Smooth muscle cell (in vitro differentiated cells): ENCODE measurements around the gene KCNQ2. TPM values are rescaled to one million over a fixed set of nuclear protein-coding genes. Genes with fewer than 3 reads are reported as not detected.

Experiments
- DNase-seq: peaks from one replicate; lab custom pipeline; 2025; ENCODE audit not compliant: unreplicated experiment; lab: John Stamatoyannopoulos, UW
- H2AFZ ChIP-seq: fragments of 200-600 bp; sonication (generic); 2 replicates; pipeline ENCODE4 v1.6.0; 2016; ENCODE audit warnings: antibody characterized with exemption, low read depth, mild to moderate bottlenecking
- H3F3A ChIP-seq: fragments of 200-600 bp; sonication (generic); 2 replicates; pipeline ENCODE4 v1.6.0; 2017; ENCODE audit warnings: antibody characterized with exemption, low read depth
- H3K27ac ChIP-seq: fragments of 200-600 bp; sonication (generic); 2 replicates; pipeline ENCODE4 v1.5.1; 2016; ENCODE audit warnings: low read depth, mild to moderate bottlenecking
- H3K27me3 ChIP-seq: fragments of 200-600 bp; sonication (generic); 2 replicates; pipeline ENCODE4 v1.6.1; 2016; ENCODE audit warnings: low read depth, mild to moderate bottlenecking
- H3K36me3 ChIP-seq: fragments of 200-600 bp; sonication (generic); 2 replicates; pipeline ENCODE4 v1.5.1; 2016; ENCODE audit warnings: low read depth
- H3K4me1 ChIP-seq: fragments of 200-600 bp; sonication (generic); 2 replicates; pipeline ENCODE4 v1.5.1; 2016; ENCODE audit warnings: low read depth
- H3K4me2 ChIP-seq: fragments of 200-600 bp; sonication (generic); 2 replicates; pipeline ENCODE4 v1.6.0; 2016; ENCODE audit warnings: mild to moderate bottlenecking
- H3K4me3 ChIP-seq: fragments of 200-600 bp; sonication (generic); 2 replicates; pipeline ENCODE4 v1.5.1; 2016; ENCODE audit warnings: mild to moderate bottlenecking
- H3K79me2 ChIP-seq: fragments of 200-600 bp; sonication (generic); 2 replicates; pipeline ENCODE4 v1.6.0; 2016; ENCODE audit warnings: low read depth, mild to moderate bottlenecking
- H3K9ac ChIP-seq: fragments of 200-600 bp; sonication (generic); 2 replicates; pipeline ENCODE4 v1.6.0; 2016; ENCODE audit warnings: low read depth
- H3K9me3 ChIP-seq: fragments of 200-600 bp; sonication (generic); replicated peaks from 2 replicates; pipeline ENCODE4 v1.5.1; 2016; ENCODE audit warnings: low read depth
- H4K20me1 ChIP-seq: fragments of 200-600 bp; sonication (generic); 2 replicates; pipeline ENCODE4 v1.6.0; 2016; ENCODE audit warnings: low read depth
- WGBS: methylation state at CpG from one replicate; pipeline ENCODE4 v1.1.7; 2016; ENCODE audit warnings: low lambda C conversion rate; 5-methylcytosine and 5-hydroxymethylcytosine counted together
- polyA plus RNA-seq: library from polyadenylated mRNA; unstranded; fragments of >200 nt; fragmentation: Nextera tagmentation; extraction: Ambion mirVana; gene quantifications from 2 replicates; pipeline ENCODE4 v1.2.1, GENCODE V29; 2016
- total RNA-seq: library from RNA; depleted of rRNA; stranded (reverse); fragments of >200 nt; gene quantifications from 2 replicates; pipeline ENCODE4 v1.2.3, GENCODE V29; 2014
- TF ChIP-seq, protein P1 (sequence below): fragments of 200-600 bp; sonication (generic); IDR thresholded peaks from 2 replicates; pipeline ENCODE4 v1.5.1; 2017; ENCODE audit warnings: borderline replicate concordance, mild to moderate bottlenecking, antibody characterized with exemption; ENCODE audit not compliant: insufficient read depth, poor library complexity, severe bottlenecking

KCNQ2 gene
- total and polyA plus RNA-seq, 2 experiments from 2014 or later, result 5.1 to 5.7 TPM

- H4K20me1 ChIP-seq, result no peaks in the 10 kb centered on the region
- H3K4me3 ChIP-seq, result no peak overlapping the region
- H3K36me3 ChIP-seq, result no peaks in the 10 kb centered on the region
- peaks cover 8% of the 10 kb centered on the region for H3K4me1 ChIP-seq
- H3K27ac ChIP-seq, result no peak overlapping the region
- no peaks in the 10 kb centered on the region for H3K79me2 ChIP-seq
- no peak overlapping the region for H3K4me2 ChIP-seq
- H3F3A ChIP-seq, result no peaks in the 10 kb centered on the region
- TF ChIP-seq, protein P1, sequence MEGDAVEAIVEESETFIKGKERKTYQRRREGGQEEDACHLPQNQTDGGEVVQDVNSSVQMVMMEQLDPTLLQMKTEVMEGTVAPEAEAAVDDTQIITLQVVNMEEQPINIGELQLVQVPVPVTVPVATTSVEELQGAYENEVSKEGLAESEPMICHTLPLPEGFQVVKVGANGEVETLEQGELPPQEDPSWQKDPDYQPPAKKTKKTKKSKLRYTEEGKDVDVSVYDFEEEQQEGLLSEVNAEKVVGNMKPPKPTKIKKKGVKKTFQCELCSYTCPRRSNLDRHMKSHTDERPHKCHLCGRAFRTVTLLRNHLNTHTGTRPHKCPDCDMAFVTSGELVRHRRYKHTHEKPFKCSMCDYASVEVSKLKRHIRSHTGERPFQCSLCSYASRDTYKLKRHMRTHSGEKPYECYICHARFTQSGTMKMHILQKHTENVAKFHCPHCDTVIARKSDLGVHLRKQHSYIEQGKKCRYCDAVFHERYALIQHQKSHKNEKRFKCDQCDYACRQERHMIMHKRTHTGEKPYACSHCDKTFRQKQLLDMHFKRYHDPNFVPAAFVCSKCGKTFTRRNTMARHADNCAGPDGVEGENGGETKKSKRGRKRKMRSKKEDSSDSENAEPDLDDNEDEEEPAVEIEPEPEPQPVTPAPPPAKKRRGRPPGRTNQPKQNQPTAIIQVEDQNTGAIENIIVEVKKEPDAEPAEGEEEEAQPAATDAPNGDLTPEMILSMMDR, result no peak
- no peaks in the 10 kb centered on the region for H3K9me3 ChIP-seq
- 91% methylated on average over 26 of the region's 26 CpGs for WGBS
- H3K9ac ChIP-seq, result no peak overlapping the region
- H2AFZ ChIP-seq, result no peak overlapping the region
- no peak for DNase-seq
- peaks cover 45% of the 10 kb centered on the region for H3K27me3 ChIP-seq
Measured at GRCh38 chr20:63357921-63358905, 114.2 kb downstream of the KCNQ2 start.

DNA sequence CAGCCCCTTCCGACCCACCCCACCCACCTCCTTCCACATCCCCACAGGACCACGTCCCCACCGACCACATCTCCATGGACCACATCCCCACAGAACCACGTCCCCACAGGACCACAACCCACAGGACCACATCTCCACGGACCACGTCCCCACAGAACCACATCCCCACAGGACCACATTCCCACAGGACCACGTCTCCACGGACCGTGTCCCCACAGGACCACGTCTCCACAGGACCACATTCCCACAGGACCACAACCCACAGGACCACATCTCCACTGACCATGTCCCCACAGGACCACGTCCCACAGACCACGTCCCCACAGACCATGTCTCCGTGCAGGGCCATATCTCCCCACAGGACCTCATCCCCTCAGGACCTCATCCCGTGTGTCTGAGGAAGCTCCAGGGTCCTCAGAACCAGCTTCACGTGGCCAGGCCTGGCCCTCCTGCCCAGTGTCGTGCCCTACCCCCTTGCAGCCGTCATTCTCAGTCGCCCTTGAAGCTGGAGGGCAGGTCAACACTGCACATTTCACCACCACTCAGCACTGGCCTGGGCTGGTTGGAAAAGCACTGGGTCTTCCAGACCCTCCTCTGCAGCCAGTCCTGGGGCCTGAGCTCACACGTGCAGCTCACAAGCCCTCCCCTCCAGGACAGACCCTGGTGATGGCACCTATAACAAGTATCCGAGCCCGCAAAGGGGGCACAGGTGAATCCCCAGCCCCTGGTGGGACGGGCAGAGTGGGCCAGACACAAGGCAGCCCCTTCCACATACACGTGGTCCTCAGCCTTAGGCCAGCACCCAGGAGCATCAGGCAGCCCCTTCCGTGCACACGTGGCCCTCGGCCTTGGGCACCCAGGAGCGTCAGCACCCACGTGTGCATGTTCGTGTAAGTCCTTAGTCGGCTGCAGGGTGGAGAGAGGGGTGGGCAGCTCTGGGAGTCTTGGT, 115.2 kb downstream of the KCNQ2 start:
- DNase-seq, result no peak
- Histone ChIP-seq H3K4me1 (peaks cover 7% of the 10 kb centered on the region), H3K36me3 (no peaks in the 10 kb centered on the region), H3K27ac (no peak overlapping the region), H3K4me3 (no peak overlapping the region), H3K79me2 (no peaks in the 10 kb centered on the region), H3K9me3 (no peaks in the 10 kb centered on the region), H4K20me1 (no peaks in the 10 kb centered on the region), H3K27me3 (peaks cover 35% of the 10 kb centered on the region), H2AFZ (no peak overlapping the region), H3F3A (no peaks in the 10 kb centered on the region), H3K4me2 (no peak overlapping the region), H3K9ac (no peak overlapping the region)
- WGBS, result 88% methylated on average over 26 of the region's 30 CpGs
- TF ChIP-seq, protein P1, result no peak

DNA sequence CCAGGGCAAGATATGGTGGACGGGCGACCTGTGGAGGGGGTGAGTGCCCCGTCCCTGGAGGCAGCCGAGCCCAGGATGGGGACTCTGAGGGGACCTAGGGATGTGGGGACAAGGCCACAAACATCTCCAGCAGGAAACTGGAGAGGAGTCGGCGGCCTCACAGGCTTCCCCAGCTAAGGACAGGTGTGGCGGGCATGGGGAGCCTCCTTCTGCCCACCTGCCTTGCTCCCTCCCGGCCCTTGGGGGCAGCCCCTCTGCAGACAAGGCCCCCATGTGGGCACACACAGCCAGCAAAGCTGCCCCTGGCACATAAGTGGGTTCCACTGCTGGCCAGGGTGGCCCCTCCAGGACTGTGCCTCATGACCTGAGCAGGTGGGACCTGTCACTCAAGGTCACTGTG, 115.9 kb downstream of the KCNQ2 start:
- H3K4me1 ChIP-seq, result no peaks in the 10 kb centered on the region
- H3K9me3 ChIP-seq, result no peaks in the 10 kb centered on the region
- H3K4me2 ChIP-seq, result no peak overlapping the region
- no peaks in the 10 kb centered on the region for H3K79me2 ChIP-seq
- no peaks in the 10 kb centered on the region for H3K36me3 ChIP-seq
- no peaks in the 10 kb centered on the region for H4K20me1 ChIP-seq
- H3F3A ChIP-seq, result no peaks in the 10 kb centered on the region
- 94% methylated on average over 8 of the region's 8 CpGs for WGBS
- H3K27ac ChIP-seq, result no peak overlapping the region
- DNase-seq, result no peak
- no peak overlapping the region for H3K9ac ChIP-seq
- peaks cover 28% of the 10 kb centered on the region for H3K27me3 ChIP-seq
- no peak overlapping the region for H2AFZ ChIP-seq
- TF ChIP-seq, protein P1, result no peak
- no peak overlapping the region for H3K4me3 ChIP-seq
